HCT116 (cell line): ENCODE data around the gene ARSG. TPM values are rescaled to one million over a fixed set of nuclear protein-coding genes. Genes with fewer than 3 reads are reported as not detected.

Experiments
- ATAC-seq: fragments of 200-7000 bp; cut with Tn5 transposase; 2 replicates; pipeline ENCODE4 v1.9.1; 2020; ENCODE audit warnings: mild to moderate bottlenecking, moderate library complexity
- BruUV-seq: library from RNA; stranded (reverse); fragments of 400-500 nt; replicated peaks from 2 replicates; lab custom pipeline; 2021; lab: Mats Ljungman, UMichigan
- CTCF ChIA-PET: fragments of 300-600 bp; sonication (Branson Sonifier 250); formaldehyde crosslinking; loops from one replicate; lab custom pipeline; 2021; ENCODE audit warnings: antibody characterized with exemption; lab: Charles Lee
- POLR2A ChIA-PET: fragments of 300-600, 350-600 bp; sonication (Branson Sonifier 250); formaldehyde crosslinking; loops from one replicate; lab custom pipeline; 2021; ENCODE audit warnings: antibody characterized with exemption; lab: Charles Lee
- RAD21 ChIA-PET, 2 experiments: fragments of 300-600 bp; sonication (Branson Sonifier 250); formaldehyde crosslinking; loops; one replicate each; lab custom pipeline; 2023; ENCODE audit warnings: low total read pairs in 2 of 2; ENCODE audit not compliant: uncharacterized antibody in 2 of 2, unreplicated experiment in 2 of 2, low non-redundant PET in 1 of 2; lab: Charles Lee
- DNase-seq: peaks from one replicate; pipeline ENCODE4 v3.0.0-alpha.2; 2010; ENCODE audit warnings: low read depth, low spot score
- H2AFZ ChIP-seq: fragments of 200-600 bp; shearing (Covaris generic), sonication (generic); 2 replicates; pipeline ENCODE4 v1.6.1; 2017; ENCODE audit warnings: low read depth, mixed run types, mixed read lengths, antibody characterized with exemption, low read length; ENCODE audit not compliant: poor library complexity, severe bottlenecking
- H3K27ac ChIP-seq: 2 replicates; pipeline ENCODE4 v1.5.1; 2012; ENCODE audit warnings: low read depth, low read length
- H3K27me3 ChIP-seq: fragments of 200-600 bp; sonication (generic); 2 replicates; pipeline ENCODE4 v1.6.1; 2016; ENCODE audit warnings: mixed run types, low read length, mixed read lengths; ENCODE audit not compliant: insufficient read depth
- H3K36me3 ChIP-seq, 2 experiments: fragments of 200-500 bp in 1 of 2; fragments of 200-600 bp in 1 of 2; sonication (Bioruptor generic) in 1 of 2; sonication (generic) in 1 of 2; 2 replicates each; pipeline versions ENCODE4 v1.5.1 to v1.6.1; 2014 to 2016; ENCODE audit warnings: low read length in 2 of 2, inconsistent platforms in 1 of 2, mixed read lengths in 1 of 2, mixed run types in 1 of 2; ENCODE audit not compliant: insufficient read depth in 2 of 2, control insufficient read depth in 1 of 2
- H3K4me1 ChIP-seq, 2 experiments: fragments of 200-600 bp in 1 of 2; sonication (generic) in 1 of 2; 2 replicates each; pipeline versions ENCODE4 v1.5.1 to v1.6.1; 2012 to 2017; ENCODE audit warnings: low read length in 2 of 2, inconsistent platforms in 1 of 2, mild to moderate bottlenecking in 1 of 2, mixed read lengths in 1 of 2, mixed run types in 1 of 2, moderate library complexity in 1 of 2; ENCODE audit not compliant: insufficient read depth in 2 of 2, control insufficient read depth in 1 of 2
- H3K4me2 ChIP-seq: fragments of 200-600 bp; sonication (generic); 2 replicates; pipeline ENCODE4 v1.6.1; 2017; ENCODE audit warnings: mixed run types, low read length, mixed read lengths
- H3K4me3 ChIP-seq, 2 experiments: fragments of 200-600 bp in 1 of 2; sonication (generic) in 1 of 2; replicated peaks in 1 of 2; 2 replicates each; pipeline ENCODE4 v1.5.1; 2011 to 2016; ENCODE audit warnings: low read length in 2 of 2, control low read depth in 1 of 2, low read depth in 1 of 2, mild to moderate bottlenecking in 1 of 2, mixed read lengths in 1 of 2, mixed run types in 1 of 2
- H3K79me2 ChIP-seq: fragments of 200-600 bp; sonication (generic); 2 replicates; pipeline ENCODE4 v1.6.1; 2017; ENCODE audit warnings: mild to moderate bottlenecking, mixed run types, low read length, moderate library complexity, mixed read lengths; ENCODE audit not compliant: insufficient read depth
- H3K9ac ChIP-seq: fragments of 200-600 bp; sonication (generic); 2 replicates; pipeline ENCODE4 v1.6.1; 2016; ENCODE audit warnings: low read length, mixed read lengths
- H3K9me2 ChIP-seq: fragments of 200-600 bp; sonication (generic), shearing (Covaris generic); 2 replicates; pipeline ENCODE4 v1.6.1; 2017; ENCODE audit warnings: mixed run types, mild to moderate bottlenecking, moderate library complexity; ENCODE audit not compliant: insufficient read depth
- H3K9me3 ChIP-seq, 2 experiments: fragments of 200-500 bp in 1 of 2; fragments of 200-600 bp in 1 of 2; sonication (Bioruptor generic) in 1 of 2; sonication (generic) in 1 of 2; 2 replicates each; pipeline ENCODE4 v1.6.1; 2014 to 2017; ENCODE audit warnings: low read length in 2 of 2, mixed read lengths in 2 of 2, inconsistent platforms in 1 of 2, low read depth in 1 of 2, mild to moderate bottlenecking in 1 of 2, mixed run types in 1 of 2, moderate library complexity in 1 of 2; ENCODE audit not compliant: control insufficient read depth in 1 of 2, insufficient read depth in 1 of 2
- H4K20me1 ChIP-seq: fragments of 200-600 bp; sonication (generic), shearing (Covaris generic); 2 replicates; pipeline ENCODE4 v1.6.1; 2017; ENCODE audit warnings: mixed run types, mild to moderate bottlenecking, moderate library complexity; ENCODE audit not compliant: insufficient read depth
- CEBPB ChIP-seq: IDR thresholded peaks from 2 replicates; pipeline ENCODE4 v1.6.1; 2012; ENCODE audit warnings: low read depth
- EZH2 ChIP-seq: fragments of 200-600 bp; sonication (generic); IDR thresholded peaks from 2 replicates; pipeline ENCODE4 v1.6.1; 2017; ENCODE audit warnings: antibody characterized with exemption, mixed run types
- FOSL1 ChIP-seq: IDR thresholded peaks from 2 replicates; pipeline ENCODE4 v1.6.1; 2012; ENCODE audit warnings: low read depth
- MAX ChIP-seq: IDR thresholded peaks from 2 replicates; pipeline ENCODE4 v1.6.1; 2012
- POLR2A ChIP-seq: IDR thresholded peaks from 2 replicates; pipeline ENCODE4 v1.7.0; 2011; ENCODE audit warnings: borderline replicate concordance; ENCODE audit not compliant: insufficient read depth, insufficient read length; ENCODE audit errors: extremely low read depth
- REST ChIP-seq: IDR thresholded peaks from 2 replicates; pipeline ENCODE4 v1.6.1; 2012; ENCODE audit warnings: low read depth
- SRF ChIP-seq: IDR thresholded peaks from 2 replicates; pipeline ENCODE4 v1.6.1; 2012; ENCODE audit warnings: low read depth
- ZBTB33 ChIP-seq: IDR thresholded peaks from 2 replicates; pipeline ENCODE4 v1.6.1; 2011; ENCODE audit warnings: mild to moderate bottlenecking, low read length, moderate library complexity; ENCODE audit not compliant: insufficient replicate concordance; ENCODE audit errors: extremely low read depth
- ZNF274 ChIP-seq: fragments of 200-500 bp; sonication (Bioruptor generic); IDR thresholded peaks from 2 replicates; pipeline ENCODE4 v1.6.1; 2014; ENCODE audit warnings: mild to moderate bottlenecking, low read depth, low read length, inconsistent platforms
- intact Hi-C: fragments of 100-400 bp; cut with micrococcal nuclease; formaldehyde crosslinking; loops from 2 replicates; pipeline ENCODE4 v1.10.0; 2022
- total RNA-seq: library from RNA; stranded (reverse); gene quantifications from one replicate; pipeline ENCODE4 v1.2.1, GENCODE V29; 2021; ENCODE audit not compliant: unreplicated experiment

ARSG gene
- total RNA-seq, 1 experiment from 2014 or later = 17.1 TPM

GRCh38 chr17:68305142-68305541, 13.8 kb downstream of the ARSG start:
- ChIA-PET POLR2A (interaction anchor here (1.1 kb wide), 1 partner anchor 29 kb away, joined by 3 read pairs; no protein-coding TSS in a partner anchor), RAD21 (no interaction called here), CTCF (no interaction called here)
- Histone ChIP-seq H3K4me1 (peaks cover 25 to 30% of the 10 kb centered on the region in 2 experiments), H3K36me3 (0 out of 4 replicates have a peak, but pooled peaks cover 0 to 3% of the 10 kb centered on the region in 2 experiments), H3K79me2 (no peaks in the 10 kb centered on the region), H2AFZ (no peak overlapping the region), H3K9me2 (no peaks in the 10 kb centered on the region), H3K27me3 (no peaks in the 10 kb centered on the region), H3K4me2 (no peak overlapping the region), H4K20me1 (no peaks in the 10 kb centered on the region), H3K9ac (no peak overlapping the region), H3K27ac (no peak overlapping the region), H3K9me3 (no peaks in the 10 kb centered on the region), H3K4me3 (no peak overlapping the region)
- DNase-seq = no peak
- intact Hi-C loops = no loop called here
- BruUV-seq = no TSS peak
- ATAC-seq = no peak
- no peak for TF ChIP-seq FOSL1
- TF ChIP-seq SRF = no peak
- no peak for TF ChIP-seq CEBPB
- no peak for TF ChIP-seq REST
- TF ChIP-seq MAX = no peak
- no peak for TF ChIP-seq ZBTB33
- no peak for TF ChIP-seq ZNF274
- TF ChIP-seq EZH2 = no peak
- TF ChIP-seq POLR2A = no peak
